Stimulated activated CD4-positive, alpha-beta T cell treated with anti-CD3 and anti-CD28 coated beads, Interleukin-15, amount 100 ng/mL, for 48 hours (primary cell): ENCODE data around the gene ZNF407.

ENCODE experiments used
- DNase-seq, 2 donors: peaks; one replicate each; pipeline ENCODE4 v3.0.0-alpha.2; 2020; ENCODE audit warnings: low read depth in 2 of 2

The ZNF407 gene

GRCh38 chr18:74788657-74789056, 191.0 kb downstream of the ZNF407 start:
- DNase-seq, result no peak

GRCh38 chr18:74789078-74789477, 191.4 kb downstream of the ZNF407 start:
- no peak for DNase-seq

- DNase-seq, result no peak
Measured at GRCh38 chr18:74790451-74790850, 192.8 kb downstream of the ZNF407 start.

- no peak for DNase-seq
Measured at GRCh38 chr18:74791501-74792194, 194.0 kb downstream of the ZNF407 start.

- no peak for DNase-seq
Measured at GRCh38 chr18:74793746-74794145, 196.1 kb downstream of the ZNF407 start.

- no peak for DNase-seq
Measured at GRCh38 chr18:74795751-74796150, 198.1 kb downstream of the ZNF407 start.

- no peak for DNase-seq
Measured at GRCh38 chr18:74796211-74796610, 198.5 kb downstream of the ZNF407 start.

- DNase-seq, result no peak
Measured at GRCh38 chr18:74796841-74797576, 199.3 kb downstream of the ZNF407 start.

GRCh38 chr18:74797577-74798151, 200.0 kb downstream of the ZNF407 start:
- DNase-seq, result no peak

GRCh38 chr18:74799542-74799941, 201.9 kb downstream of the ZNF407 start:
- DNase-seq, result no peak

GRCh38 chr18:74800098-74800497, 202.4 kb downstream of the ZNF407 start:
- DNase-seq, result no peak

GRCh38 chr18:74803117-74803516, 205.4 kb downstream of the ZNF407 start:
- no peak for DNase-seq

GRCh38 chr18:74803769-74804168, 206.1 kb downstream of the ZNF407 start:
- DNase-seq, result no peak

- DNase-seq, result no peak
Measured at GRCh38 chr18:74804677-74805076, 207.0 kb downstream of the ZNF407 start.

- DNase-seq, result no peak
Measured at GRCh38 chr18:74806073-74806472, 208.4 kb downstream of the ZNF407 start.

- no peak for DNase-seq
Measured at GRCh38 chr18:74806700-74807416, 209.2 kb downstream of the ZNF407 start.

GRCh38 chr18:74817576-74817975, 219.9 kb downstream of the ZNF407 start:
- no peak for DNase-seq

- DNase-seq, result no peak
Measured at GRCh38 chr18:74818516-74819175, 221.0 kb downstream of the ZNF407 start.

GRCh38 chr18:74819433-74820059, 221.9 kb downstream of the ZNF407 start:
- no peak for DNase-seq

GRCh38 chr18:74820160-74820780, 222.6 kb downstream of the ZNF407 start:
- no peak for DNase-seq

- no peak for DNase-seq
Measured at GRCh38 chr18:74825460-74825859, 227.8 kb downstream of the ZNF407 start.
